Measurements from ENCODE around the gene HOXC11. TPM values are rescaled to one million over a fixed set of nuclear protein-coding genes. Genes with fewer than 3 reads are reported as not detected.

HOXC11 gene
- total RNA-seq, 1 experiment from 2014 or later: 1.1 TPM

DNA sequence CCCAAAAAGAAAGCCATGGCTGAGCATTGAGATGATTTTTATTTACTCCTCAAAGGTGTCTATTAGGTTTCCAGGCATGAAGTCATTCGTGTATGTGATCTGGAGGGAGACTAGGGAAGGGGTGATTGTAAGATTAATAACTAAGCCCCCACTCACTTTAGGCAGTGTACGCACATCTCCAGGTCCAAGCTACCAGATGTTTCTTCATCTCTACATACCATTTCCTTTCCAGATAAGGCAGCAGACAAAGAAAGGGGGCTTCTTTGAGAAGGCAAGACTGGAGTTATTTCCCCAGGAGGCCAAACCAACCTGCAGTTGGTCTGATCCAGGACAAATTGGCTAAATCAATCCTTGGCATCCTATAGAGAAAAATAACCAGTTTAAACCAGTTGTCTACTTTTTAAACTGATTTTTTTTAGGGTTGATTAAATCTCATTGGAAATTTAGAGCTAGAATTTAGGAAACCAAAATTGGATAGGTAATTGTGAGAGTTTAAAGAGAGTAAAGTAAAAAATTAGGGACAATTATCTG is 30.4 kb upstream of the HOXC11 start:
- DNase-seq (ENCODE audit: low spot score): no peak

GRCh38 chr12:53944209-53944608 is 28.7 kb upstream of the HOXC11 start:
- DNase-seq (ENCODE audit: low spot score): no peak

DNA sequence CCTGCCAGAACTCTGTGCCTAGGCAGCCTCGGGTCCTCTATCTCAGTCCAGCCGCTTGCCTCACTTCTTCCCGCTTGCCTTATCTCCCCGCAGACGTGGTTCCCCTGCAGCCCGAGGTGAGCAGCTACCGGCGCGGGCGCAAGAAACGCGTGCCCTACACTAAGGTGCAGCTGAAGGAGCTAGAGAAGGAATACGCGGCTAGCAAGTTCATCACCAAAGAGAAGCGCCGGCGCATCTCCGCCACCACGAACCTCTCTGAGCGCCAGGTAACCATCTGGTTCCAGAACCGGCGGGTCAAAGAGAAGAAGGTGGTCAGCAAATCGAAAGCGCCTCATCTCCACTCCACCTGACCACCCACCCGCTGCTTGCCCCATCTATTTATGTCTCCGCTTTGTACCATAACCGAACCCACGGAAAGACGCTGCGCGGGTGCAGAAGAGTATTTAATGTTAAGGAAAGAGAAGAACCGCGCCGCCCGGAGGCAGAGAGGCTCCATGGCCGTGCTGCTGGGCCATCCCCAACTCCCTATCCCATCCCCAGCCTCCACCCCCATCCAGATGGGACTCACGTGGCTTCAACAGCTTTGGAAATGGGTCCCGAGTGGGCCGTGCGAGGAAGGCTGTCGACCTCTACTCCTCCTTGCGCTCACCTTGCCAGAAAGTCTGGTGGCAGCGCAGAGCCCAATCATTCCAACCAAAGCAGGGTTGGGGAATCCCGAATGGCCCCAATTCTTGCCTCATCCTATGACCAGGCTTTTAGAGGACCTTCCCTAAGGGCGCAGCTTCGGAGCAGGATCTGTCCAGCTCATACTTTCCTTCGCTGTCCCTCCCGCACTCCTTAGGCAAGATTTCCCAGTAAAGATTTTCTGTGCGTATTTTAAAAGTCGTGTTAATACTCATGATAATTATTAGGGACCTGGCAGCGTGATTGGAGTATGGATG is 27.7 kb upstream of the HOXC11 start:
- no peak for DNase-seq (ENCODE audit: low spot score)

- no peak for DNase-seq (ENCODE audit: low spot score)
Observed at GRCh38 chr12:53947743-53948142, 25.2 kb upstream of the HOXC11 start.

DNA sequence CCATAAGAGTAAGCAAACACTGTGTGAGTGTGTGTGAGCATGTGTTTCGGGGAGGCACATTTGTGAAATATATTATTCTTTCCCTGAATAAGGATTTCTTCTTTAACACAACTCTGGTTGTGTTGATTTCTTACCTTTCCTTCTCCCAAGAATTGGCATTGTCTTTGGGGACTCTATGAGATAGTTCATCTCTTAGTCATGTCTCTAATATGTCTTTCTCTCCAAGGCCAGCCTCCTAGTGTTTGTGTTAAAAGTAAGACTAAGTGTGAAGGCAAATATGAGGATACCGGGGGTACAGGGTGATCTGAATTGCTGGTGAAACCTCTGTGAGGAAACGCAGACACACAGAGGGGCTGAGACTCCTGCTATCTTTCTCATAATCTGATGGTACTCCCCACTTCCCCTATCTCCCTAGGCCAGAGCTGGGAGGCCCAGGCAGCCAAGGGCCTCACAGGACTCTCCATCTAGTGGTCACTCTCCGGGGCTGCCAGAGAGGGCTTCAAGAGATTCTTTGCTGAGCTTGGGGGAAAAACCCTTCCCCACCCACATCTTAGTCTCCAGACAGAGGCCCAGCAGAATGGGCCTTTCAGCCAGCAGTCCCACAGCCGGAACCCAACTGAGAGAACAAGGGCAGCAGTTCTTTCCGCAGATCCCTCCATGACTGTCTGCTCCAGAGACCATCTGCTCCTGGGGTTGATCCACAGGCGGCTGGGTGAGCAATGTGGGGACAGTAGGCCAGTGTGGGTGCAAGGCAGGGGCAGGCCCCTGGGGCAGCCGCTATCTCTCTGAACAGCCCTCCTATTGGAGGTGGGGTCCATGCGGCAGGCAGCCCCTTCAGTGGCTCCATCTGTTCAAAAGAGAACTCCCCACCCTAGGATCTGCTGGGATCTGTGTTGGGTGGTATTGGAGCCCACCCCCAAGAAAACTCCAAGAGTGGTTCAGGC is 24.0 kb upstream of the HOXC11 start:
- DNase-seq (ENCODE audit: low spot score): no peak

DNA sequence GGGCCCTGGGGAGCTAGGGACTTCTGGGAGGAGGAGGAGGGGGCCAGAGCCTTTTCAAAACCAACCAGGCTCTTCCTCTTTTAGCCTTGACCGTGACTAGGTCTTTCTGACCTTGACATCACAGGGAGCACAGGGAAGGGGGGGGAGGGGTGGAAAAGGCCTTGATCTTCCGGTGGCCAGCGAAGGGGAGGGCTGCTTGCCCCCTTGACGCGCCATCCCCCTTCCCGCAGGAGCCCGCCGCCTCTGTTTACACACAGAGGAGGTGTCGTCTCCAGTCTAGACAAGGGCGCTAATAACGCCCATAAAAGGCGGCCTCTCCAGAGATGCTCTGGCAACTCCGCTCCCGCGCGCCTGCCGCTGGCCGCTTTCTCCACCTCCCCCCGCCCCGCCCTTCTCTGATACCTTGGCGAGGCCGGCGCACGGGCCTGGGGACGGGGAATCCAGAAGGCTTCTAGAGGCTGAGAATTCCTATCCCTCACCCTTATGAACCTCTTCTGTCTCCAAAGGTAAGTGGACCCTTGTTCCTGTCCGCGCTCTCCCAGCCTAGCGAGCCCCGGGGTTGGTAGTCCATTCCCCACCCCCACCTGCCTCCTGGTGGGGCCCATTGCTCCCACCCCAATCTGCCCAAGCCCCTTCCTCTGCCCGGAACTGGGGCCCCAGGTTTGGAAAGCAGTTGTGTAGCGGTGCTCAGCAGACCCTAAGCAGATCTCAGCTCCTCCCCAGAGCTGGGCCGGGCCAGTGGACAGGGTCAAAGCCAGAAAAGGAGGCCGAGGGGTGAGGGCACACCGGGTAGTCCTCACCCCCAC is 23.1 kb upstream of the HOXC11 start:
- no peak for DNase-seq (ENCODE audit: low spot score)

DNA sequence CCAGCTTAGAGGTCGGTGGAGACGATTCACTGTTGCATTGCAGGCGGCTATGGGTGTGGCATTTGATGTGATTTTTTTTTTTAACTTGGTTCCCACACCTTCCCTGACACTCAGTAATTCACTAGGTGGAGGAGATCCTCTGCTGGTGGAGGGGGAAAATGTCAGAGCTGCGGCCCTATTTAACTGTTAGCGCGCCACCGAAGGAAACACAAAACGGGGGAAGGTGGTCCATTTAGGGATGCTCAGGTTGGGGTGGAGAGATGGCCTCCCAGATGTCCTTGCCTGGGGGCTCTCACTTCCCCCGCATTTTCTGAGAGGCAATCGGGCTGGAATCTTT is 22.5 kb upstream of the HOXC11 start:
- DNase-seq (ENCODE audit: low spot score): no peak

DNA sequence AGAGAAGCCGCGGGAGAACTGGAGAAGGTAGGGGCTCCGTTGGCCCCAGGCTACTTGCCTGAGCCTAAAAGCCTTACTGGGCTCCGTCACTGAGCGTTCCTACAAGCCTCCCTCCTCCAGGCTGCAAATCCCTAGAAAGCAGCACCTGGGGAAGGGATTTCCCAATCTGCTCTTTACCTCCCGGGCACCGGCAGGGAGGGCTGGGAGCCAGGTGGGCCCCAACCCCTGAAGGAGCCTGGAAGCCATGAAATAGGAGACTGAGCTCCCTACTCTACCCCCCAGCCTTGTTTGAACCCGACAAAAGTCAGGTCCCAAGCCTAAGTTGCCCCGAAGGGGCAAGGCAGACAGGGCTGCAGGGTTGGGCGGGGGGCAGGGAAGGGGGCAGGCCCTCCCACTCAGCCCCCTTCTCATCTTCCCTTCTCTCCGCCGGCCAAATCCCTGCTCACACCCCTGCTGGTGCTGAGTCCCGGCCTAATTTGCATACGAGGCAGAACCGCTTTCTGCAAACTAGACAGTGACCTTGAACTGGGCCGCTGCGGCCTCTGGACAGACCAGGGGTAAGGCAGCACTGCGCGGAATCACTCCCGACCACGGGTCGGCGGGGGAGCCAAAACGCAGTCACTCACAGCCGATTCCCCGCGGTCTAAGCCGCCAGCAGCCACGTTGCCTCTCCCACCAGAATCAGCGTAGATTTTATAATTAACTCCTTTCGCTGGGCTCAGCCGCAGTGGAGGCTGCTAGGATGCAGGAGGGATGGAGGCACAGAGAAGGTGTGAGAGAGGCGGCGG is 21.9 kb upstream of the HOXC11 start:
- no peak for DNase-seq (ENCODE audit: low spot score)

GRCh38 chr12:53951577-53952334 is 21.2 kb upstream of the HOXC11 start:
- DNase-seq (ENCODE audit: low spot score): no peak

DNA sequence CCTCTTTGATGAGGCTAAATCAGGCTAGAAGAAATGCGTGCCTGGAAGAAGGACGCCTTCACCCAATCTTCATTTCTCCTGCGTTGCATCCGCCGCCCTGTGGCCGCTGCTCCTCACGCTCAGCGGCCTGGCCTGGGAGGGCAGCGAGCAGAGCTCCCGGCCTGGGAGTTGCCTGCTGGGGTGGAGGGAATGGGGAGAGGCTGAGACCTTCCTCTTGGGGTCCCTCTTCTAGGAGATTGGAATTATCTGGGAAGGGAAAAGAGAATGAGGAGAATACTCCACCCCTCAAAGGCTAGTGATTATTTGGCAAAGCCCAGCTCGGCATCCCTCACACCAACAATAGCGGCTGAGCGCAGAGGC is 20.6 kb upstream of the HOXC11 start:
- no peak for DNase-seq (ENCODE audit: low spot score)

DNA sequence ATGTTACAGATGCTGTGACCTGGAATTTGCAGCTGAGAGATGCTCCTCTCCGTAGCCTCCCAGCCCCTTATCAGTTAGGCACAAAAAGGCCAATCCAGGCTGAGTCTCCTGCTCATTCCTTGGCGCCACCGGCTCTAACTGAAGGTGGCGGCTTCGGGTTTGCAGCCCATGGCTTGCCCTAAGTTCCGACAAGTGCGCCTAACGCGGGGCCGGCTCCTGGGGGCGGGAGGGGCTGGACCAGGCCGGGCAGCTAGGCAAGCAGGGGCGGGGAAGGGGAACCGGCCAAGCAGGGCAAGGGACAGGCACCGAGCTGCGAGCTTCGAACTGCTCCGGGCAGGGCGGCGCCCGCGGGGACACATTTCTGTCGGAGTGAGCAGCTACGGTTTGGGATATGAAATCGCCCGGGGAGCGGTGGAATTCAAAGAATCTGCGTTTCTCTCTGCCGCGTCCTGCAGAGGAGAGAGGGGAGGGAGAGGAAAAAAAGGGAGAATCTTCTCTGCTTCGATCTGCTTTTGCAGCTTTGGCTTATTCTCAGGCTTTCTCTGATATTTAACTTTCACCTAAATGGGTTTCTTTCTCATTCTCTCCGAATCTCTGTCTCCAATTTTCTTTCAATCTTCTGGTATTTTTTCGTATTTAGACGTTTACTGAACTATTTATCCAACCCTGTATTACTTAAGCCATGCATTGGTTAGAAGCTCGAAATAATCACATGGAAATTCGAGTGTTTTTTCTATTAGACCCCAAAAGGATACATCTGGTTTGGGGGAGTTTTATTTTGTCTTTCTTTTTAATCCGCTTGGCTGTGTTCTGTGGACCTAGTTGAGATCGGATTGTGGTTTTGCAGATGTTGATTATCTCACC is 19.8 kb upstream of the HOXC11 start:
- no peak for DNase-seq (ENCODE audit: low spot score)

DNA sequence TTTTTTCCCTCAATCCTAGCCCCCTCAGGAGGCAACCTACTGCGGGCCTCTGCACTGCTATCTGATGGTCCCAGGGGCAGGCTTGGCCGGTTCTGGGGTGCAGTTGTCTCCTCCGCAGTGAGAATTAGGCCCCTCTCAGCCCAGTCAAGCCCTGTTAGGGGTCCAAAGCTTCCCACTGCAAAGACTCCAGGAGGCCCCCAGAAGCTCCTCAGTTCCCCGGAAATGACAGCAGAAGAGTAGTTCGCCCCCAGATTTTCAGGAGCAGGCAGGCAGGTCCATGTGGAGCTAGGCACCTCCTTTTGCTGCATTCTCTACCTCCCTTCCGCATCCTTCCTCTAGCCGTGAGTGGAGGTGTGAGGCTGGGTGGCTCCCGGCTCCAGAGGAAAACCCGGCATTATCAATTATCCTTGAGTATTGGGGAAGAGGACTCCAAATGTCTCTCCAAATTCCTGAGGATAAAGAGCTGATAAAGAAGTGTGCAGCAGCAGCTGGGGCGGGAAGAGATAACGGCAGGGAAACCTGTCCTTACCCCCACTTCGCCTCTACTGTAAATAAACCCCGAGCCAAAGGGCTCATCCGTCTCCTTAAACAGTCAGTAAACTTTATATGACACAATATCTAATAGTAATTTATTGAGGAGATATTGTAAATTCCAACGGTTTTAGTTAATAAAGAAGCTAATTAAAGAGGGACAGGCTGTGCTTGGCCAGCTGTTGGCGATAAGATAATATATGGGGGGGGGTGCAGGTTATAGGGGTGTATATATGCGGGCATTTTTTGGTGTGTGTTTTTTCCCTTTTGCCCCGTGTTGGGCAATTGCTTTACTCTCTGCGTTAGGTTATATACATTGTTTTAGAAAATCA is 18.9 kb upstream of the HOXC11 start:
- no peak for DNase-seq (ENCODE audit: low spot score)

DNA sequence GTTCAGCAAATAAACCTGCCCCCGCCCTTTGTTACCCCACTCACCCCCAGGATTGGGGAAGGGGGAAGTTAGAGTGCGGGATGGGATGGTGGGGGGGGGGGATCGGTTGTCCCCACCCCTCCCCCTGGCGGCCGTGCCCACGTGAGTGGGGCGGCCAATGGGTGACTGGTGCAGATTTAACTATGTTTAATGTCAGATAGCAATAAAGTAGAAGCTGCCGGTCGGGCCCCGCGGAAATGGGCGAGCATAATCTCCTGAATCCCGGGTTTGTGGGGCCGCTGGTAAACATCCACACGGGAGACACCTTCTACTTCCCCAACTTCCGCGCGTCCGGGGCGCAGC is 18.3 kb upstream of the HOXC11 start, which contains the start of gene HOXC12:
Gene HOXC12, plus strand, starts transcription at position 210 of the 342 bp plus-strand sequence. Its CDS starts 27 bp downstream, at position 237.
- DNase-seq (ENCODE audit: low spot score): no peak

- DNase-seq (ENCODE audit: low spot score): no peak
Observed at GRCh38 chr12:53955036-53955775, 17.7 kb upstream of the HOXC11 start.

GRCh38 chr12:53955776-53956250 is 17.1 kb upstream of the HOXC11 start:
- no peak for DNase-seq (ENCODE audit: low spot score)

GRCh38 chr12:53956251-53956887 is 16.6 kb upstream of the HOXC11 start:
- DNase-seq (ENCODE audit: low spot score): no peak

All from H4 (cell line).